ENCODE data around the gene DRC7. TPM values are rescaled to one million over a fixed set of nuclear protein-coding genes. Genes with fewer than 3 reads are reported as not detected.

Gene DRC7
- total RNA-seq, 4 donors from 2014 or later: 0.22 to 2.1 TPM; not detected in 2

DNA sequence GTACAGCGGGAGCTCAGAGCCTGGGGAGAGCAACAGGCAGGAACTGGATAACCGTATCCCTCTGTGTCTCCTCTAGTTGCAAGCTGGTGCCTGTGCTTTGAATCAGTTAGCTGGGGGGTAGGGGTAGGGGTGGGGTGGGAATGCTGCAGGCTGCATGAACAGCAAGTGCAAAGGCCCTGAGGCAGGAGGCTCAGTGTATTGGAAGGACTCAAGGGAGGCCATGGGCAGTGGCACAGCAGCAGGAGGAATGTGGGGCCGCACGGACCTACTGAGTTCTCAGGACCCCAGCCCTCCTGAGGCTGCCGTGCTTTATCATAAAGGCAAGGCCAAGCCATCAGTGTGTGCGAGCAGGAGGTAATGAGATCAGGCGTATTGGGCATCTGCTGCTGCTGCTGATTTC lies 44.2 kb downstream of the DRC7 start:
- TF ChIP-seq POLR2A (IDR thresholded peaks at IDR 0.05) (no peak), EP300 (IDR thresholded peaks at IDR 0.05) (no peak)
- TF ChIP-seq, protein P1, sequence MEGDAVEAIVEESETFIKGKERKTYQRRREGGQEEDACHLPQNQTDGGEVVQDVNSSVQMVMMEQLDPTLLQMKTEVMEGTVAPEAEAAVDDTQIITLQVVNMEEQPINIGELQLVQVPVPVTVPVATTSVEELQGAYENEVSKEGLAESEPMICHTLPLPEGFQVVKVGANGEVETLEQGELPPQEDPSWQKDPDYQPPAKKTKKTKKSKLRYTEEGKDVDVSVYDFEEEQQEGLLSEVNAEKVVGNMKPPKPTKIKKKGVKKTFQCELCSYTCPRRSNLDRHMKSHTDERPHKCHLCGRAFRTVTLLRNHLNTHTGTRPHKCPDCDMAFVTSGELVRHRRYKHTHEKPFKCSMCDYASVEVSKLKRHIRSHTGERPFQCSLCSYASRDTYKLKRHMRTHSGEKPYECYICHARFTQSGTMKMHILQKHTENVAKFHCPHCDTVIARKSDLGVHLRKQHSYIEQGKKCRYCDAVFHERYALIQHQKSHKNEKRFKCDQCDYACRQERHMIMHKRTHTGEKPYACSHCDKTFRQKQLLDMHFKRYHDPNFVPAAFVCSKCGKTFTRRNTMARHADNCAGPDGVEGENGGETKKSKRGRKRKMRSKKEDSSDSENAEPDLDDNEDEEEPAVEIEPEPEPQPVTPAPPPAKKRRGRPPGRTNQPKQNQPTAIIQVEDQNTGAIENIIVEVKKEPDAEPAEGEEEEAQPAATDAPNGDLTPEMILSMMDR (IDR thresholded peaks at IDR 0.05): no peak
- DNase-seq (ENCODE audit: low spot score in 2 of 2): no peak
- Histone ChIP-seq H3K27ac (no peak overlapping the region), H3K4me3 (no peak overlapping the region), H3K36me3 (peaks cover 0 to 32% (median 0%) of the 10 kb centered on the region in 3 donors), H3K4me1 (peaks cover 0 to 28% (median 16%) of the 10 kb centered on the region in 4 donors), H3K9me3 (no peaks in the 10 kb centered on the region), H3K27me3 (no peaks in the 10 kb centered on the region)
- 96 to 97% methylated on average over 7 of the region's 7 CpGs for WGBS, 2 donors

DNA sequence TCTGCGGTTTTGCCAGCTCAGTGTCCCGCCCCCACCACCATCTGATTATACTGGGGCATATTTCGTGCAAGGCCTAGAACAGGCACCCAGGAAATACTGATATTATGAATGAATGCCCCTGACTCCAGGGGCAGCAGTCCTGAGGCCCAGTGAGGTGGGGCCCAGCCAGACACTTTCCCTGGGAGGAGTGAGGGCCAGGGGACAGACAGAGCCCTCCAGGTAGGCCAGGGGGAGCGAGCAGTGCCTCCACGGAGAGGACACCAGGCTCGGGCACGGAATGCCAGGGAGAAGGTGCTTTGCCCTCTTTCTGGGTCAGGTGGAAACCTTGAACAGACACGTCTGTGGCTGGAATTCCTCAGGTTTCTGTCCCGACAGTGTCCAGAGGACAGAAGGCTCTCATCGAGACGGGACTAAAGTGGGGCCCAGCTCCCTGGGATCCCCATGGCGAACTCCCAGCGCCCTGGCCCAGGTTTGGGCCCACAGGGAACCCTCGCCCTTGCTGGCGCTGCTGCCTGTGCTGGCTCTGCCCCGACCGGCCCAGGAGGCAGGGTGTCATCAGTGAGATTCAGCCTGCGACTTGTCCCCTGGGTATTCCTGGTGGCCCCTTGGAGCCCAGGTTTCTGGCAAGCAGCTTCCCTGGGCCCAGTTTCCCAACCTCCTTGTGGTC lies 45.3 kb downstream of the DRC7 start:
- no peaks in the 10 kb centered on the region for H3K9me3 ChIP-seq
- H3K4me3 ChIP-seq: no peak overlapping the region
- 92 to 93% methylated on average over 11 to 18 of the region's 18 CpGs for WGBS, 2 donors
- H3K4me1 ChIP-seq: peaks cover 0 to 23% (median 10%) of the 10 kb centered on the region in 4 donors
- H3K36me3 ChIP-seq: peaks cover 0 to 42% (median 0%) of the 10 kb centered on the region in 3 donors
- TF ChIP-seq POLR2A (IDR thresholded peaks at IDR 0.05) (no peak), EP300 (IDR thresholded peaks at IDR 0.05) (no peak)
- TF ChIP-seq, protein P1 (IDR thresholded peaks at IDR 0.05): no peak
- no peak for DNase-seq (ENCODE audit: low spot score in 2 of 2)
- no peaks in the 10 kb centered on the region for H3K27me3 ChIP-seq
- H3K27ac ChIP-seq: no peak overlapping the region

GRCh38 chr16:57740423-57741071 lies 45.9 kb downstream of the DRC7 start:
- TF ChIP-seq POLR2A (IDR thresholded peaks at IDR 0.05): no peak
- TF ChIP-seq, protein P1 (IDR thresholded peaks at IDR 0.05): no peak
- no peak for TF ChIP-seq EP300 (IDR thresholded peaks at IDR 0.05)
- peaks cover 0 to 23% (median 10%) of the 10 kb centered on the region in 4 donors for H3K4me1 ChIP-seq
- DNase-seq (ENCODE audit: low spot score in 2 of 2): no peak
- H3K27ac ChIP-seq: no peak overlapping the region
- 93% methylated on average over 24 of the region's 24 CpGs for WGBS, 2 donors
- no peak overlapping the region for H3K4me3 ChIP-seq
- no peaks in the 10 kb centered on the region for H3K9me3 ChIP-seq
- H3K36me3 ChIP-seq: peaks cover 0 to 49% (median 0%) of the 10 kb centered on the region in 3 donors
- no peaks in the 10 kb centered on the region for H3K27me3 ChIP-seq

- TF ChIP-seq POLR2A (IDR thresholded peaks at IDR 0.05): no peak
- TF ChIP-seq EP300 (IDR thresholded peaks at IDR 0.05): no peak
- TF ChIP-seq, protein P1 (IDR thresholded peaks at IDR 0.05): no peak
- peaks cover 0 to 61% (median 0%) of the 10 kb centered on the region in 3 donors for H3K36me3 ChIP-seq
- WGBS, 2 donors: 85 to 86% methylated on average over 15 to 16 of the region's 16 CpGs
- H3K27ac ChIP-seq: no peak overlapping the region
- no peak for DNase-seq (ENCODE audit: low spot score in 2 of 2)
- H3K9me3 ChIP-seq: no peaks in the 10 kb centered on the region
- no peaks in the 10 kb centered on the region for H3K27me3 ChIP-seq
- no peak overlapping the region for H3K4me3 ChIP-seq
- H3K4me1 ChIP-seq: peaks cover 0 to 14% (median 5%) of the 10 kb centered on the region in 4 donors
These were observed 47.1 kb downstream of the DRC7 start for GRCh38 chr16:57741660-57742191.

DNA sequence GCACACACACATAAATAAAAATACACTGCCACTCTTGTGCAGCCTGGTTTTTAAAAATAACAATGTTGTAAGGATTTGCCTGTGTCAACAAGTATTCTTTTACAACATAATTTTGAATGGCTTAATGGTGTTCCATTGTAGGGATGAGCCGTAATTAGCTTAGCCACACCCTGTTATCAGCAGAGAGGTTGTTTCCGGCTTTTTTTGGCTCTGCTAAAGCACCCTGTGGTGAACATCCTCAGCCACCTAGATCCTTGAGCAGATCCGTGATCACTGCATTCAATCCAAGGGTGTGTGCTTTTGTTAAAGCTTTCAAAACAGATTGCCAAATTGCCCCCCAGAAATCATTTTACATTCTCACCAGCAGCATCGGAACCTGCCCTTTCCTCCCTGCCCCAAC lies 47.9 kb downstream of the DRC7 start:
- Histone ChIP-seq H3K4me1 (peaks cover 0 to 6% (median 0%) of the 10 kb centered on the region in 4 donors), H3K4me3 (no peak overlapping the region), H3K9me3 (no peaks in the 10 kb centered on the region), H3K27me3 (no peaks in the 10 kb centered on the region), H3K36me3 (peaks cover 0 to 69% (median 0%) of the 10 kb centered on the region in 3 donors), H3K27ac (no peak overlapping the region)
- no peak for DNase-seq (ENCODE audit: low spot score in 2 of 2)
- TF ChIP-seq EP300 (IDR thresholded peaks at IDR 0.05): no peak
- TF ChIP-seq, protein P1 (IDR thresholded peaks at IDR 0.05): no peak
- no peak for TF ChIP-seq POLR2A (IDR thresholded peaks at IDR 0.05)
- WGBS, 2 donors: 69% methylated on average over 4 of the region's 4 CpGs
